GM19397 (cell line): ENCODE measurements around the gene KCMF1.

Experiments used
- ATAC-seq: cut with Tn5 transposase; IDR thresholded peaks from one replicate; pipeline ENCODE4 v1.9.1; 2021; ENCODE audit warnings: mild to moderate bottlenecking, moderate library complexity; ENCODE audit not compliant: unreplicated experiment

The KCMF1 gene

DNA sequence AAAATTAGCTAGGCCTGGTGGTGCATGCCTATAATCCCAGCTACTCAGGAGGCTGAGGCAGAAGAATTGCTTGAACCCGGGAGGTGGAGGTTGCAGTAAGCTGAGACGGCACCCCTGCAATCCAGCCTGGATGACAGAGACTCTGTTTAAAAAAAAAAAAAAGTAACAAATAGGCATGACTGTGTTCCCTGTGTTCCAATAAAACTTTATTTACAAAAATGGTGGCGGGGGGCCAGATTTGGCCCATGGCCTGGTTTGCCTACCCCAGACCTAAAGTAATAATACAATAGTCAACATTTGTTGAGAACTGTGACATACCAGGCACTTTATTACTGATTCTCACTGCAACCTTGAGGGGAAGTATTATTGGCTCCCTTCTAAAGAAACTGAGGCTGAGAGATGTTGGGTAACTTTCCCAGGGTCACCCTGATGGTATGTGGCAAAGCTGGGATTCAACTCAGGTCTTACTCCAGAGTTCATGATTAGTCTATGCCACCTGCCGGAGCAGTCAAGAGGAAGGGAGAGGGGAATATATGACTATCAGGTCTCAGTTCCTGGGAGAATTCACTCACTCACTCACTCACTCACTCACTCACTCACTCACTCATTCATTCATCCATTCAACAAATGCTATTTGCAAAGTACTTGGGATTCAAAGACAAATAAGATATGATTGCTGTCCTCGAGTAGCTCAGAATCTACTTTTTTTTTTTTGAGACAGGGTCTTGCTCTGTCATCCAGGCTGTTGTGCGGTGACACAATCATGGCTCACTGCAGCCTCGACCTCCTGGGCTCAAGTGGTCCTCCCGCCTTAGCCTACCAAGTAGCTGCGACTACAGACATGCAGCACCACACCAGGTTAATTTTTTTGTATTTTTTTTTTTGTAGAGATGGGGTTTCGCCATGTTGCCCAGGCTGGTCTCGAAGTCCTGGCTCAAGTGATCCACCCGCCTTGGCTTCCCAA lies 14.3 kb upstream of the KCMF1 start:
- ATAC-seq: no peak

DNA sequence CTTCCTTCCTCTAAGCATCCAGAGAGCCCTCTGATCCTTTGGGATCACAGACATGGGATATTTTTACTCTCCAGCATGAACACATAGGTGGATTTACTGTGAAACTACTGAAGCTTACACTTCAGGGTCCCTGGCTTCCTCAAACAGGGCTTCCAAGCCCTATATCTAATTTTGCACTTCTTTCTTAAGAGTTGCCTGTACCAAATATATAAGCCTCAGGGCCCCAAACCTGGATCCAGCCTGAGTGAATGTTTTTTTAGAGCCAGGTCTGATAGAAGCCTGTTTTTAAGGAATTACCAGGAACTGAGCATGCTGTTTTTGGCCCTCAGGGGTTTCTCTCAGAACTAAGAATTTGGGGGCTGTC lies 13.2 kb upstream of the KCMF1 start:
- ATAC-seq: no peak

DNA sequence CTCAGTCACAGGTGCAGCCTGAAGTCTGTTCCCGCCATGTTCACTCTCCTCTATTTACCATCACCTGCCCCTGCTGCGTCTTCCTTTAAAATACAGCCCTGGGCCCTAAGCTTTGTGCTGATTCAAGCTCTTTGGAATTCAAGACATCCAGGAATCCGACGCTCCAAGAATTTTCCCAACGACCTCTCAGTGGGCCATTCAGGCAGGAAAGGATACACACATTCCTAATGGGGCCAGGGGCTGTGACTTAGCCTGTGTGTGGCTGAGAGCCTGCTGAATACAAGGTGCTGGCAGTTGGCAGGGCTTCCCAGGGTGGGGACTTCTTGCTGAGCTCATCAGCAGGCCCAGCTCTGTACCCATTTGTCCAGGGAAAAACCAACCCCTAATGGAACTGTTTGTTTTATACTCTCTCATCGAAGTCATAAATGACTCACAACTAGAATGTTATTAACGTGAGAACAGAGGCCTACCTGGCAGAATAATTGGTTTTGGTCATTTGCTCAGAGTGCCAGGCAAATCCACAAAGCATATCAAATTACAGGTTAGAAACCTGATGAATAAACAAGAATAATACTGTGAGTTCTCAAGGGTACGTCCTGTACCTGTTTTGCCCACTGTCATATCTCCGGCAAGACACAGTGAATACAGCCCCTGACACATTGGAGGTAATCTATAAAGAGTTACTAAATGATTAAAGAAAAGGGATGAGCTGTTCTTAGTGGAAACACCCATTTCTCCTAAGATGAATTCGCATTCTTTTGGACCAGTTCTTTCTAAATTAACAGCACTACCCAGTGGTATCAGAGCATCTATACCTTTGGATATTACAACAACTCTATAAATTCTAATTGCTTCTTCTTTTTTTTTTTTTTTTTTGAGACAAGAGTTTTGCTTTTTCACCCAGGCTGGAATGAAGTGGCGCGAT lies 12.6 kb upstream of the KCMF1 start:
- no peak for ATAC-seq

DNA sequence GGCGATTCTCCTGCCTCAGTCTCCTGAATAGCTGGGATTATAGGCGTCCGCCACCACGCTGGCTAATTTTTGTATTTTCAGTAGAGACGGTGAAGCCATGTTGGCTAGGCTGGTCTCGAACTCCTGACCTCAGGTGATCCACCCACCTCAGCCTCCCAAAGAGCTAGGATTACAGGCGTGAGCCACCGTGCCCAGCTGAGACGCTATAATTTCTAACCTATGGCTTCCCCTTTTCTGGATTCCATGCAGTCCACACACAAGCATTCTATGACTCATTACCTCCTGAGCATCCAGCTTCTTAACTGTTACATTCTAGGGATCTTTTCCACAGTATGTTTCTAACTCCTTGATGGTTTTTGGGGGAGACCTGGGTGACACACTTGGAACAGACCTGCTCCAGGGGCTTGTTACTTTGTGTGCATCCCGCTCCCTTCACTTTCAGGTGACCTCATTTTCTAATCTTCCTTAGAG lies 11.8 kb upstream of the KCMF1 start:
- no peak for ATAC-seq

DNA sequence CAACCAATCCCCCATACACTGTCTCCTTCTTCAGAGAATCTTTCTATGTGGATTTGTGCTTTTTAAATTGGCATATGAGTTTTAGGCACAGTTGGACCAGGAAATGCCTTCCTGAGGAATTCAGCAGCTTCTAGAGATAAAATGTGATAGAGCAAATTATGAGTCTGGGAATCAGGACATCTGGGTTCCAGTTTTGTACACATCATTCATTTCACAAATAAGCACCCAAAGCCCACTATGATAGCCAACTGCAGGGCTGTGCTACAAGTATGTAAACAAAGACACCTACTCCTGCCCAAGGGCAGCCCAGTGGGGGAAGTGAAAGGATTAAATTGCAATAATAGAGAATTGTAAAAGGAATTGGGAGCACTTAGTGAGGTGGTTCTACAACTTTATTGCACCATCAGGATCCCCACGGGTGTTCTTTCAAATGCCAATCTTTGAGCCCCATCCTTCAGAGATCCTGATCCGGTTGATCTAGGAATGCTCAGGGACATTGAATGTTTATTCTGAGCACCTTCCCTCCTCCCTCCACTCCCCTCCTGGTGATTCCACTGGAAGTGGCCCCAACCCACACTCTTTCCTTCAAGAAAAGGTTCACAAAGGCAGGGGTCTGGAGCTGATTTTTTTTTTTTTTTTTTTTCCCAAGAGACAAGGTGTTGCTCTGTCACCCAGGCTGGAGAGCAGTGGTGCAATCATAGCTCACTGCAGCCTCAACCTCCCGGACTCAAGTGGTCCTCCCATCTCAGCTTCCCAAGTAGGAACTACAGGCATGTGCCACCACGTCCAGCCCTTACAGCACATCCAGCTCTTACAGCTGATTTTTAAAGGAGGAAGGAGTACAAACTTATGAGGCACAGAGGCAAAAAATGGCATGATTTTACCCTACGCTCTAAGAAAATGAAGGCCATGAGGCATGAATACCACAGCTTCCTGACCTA lies 11.1 kb upstream of the KCMF1 start:
- ATAC-seq: no peak

DNA sequence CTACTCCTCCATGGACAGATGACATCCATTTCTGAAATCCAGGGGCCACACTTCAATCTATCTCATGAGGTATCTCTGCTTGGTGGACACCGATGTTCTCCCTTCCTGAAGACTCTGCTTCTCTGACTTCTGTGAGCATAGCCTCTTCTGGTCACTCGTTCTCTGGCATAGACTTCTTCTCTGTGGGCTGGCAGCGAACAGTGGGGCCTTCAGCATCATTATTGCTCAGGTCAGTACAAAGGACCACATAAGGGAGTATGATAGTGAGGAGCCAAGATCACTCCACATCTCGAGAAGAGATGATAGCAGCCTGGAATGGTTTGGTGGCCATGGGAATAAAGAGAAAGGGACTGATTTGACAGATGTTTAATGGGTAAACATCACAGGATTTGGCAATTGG lies 8.0 kb upstream of the KCMF1 start:
- ATAC-seq: no peak

DNA sequence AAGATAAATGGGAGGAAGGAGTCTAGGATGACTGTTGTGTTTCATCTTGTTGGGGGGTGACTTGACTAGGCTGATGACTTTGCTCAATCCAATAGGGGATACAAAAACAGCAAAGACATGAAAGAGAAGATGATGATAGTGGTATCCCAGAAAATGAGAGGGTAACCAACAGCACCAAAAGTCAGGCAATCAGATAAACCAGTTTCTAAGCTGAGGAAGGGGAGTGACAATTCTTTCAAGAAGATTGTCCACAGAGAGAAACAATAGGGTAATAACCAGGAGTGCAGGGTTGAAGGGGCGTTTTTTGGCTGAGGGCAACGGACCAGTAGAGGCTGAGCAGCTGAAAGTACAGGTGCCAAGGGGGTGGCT lies 7.7 kb upstream of the KCMF1 start:
- no peak for ATAC-seq

DNA sequence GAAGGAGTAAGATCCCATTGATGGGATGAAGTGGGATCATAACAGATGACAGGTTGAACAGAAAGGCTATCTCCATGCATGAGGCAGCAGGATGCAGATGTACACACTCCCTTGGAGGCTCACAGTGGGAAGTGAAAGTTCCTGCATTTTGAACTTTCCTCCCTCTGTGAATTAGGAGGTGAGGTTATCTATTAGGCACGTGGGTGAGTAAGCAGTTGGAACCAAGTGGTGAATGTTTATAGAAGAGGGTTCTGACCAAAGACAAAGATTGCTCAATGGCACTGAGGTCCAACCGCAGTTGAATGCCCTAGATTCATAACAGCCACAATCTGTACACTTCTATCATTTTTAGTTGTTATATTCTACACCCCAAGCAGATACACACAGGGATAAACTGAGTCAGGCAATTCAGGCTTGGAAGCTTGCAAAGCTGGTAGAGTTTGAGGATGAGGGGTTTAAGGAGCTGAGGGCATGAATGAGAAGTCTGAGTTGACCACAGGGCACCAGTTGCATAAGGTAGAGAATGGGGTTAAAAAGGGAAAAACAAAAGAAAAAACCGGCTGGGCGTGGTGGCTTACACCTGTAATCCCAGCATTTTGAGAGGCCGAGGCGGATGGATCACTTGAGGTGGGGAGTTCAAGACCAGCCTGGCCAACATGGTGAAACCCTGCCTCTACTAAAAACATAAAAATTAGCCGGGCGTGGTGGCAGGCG lies 7.1 kb upstream of the KCMF1 start:
- no peak for ATAC-seq

DNA sequence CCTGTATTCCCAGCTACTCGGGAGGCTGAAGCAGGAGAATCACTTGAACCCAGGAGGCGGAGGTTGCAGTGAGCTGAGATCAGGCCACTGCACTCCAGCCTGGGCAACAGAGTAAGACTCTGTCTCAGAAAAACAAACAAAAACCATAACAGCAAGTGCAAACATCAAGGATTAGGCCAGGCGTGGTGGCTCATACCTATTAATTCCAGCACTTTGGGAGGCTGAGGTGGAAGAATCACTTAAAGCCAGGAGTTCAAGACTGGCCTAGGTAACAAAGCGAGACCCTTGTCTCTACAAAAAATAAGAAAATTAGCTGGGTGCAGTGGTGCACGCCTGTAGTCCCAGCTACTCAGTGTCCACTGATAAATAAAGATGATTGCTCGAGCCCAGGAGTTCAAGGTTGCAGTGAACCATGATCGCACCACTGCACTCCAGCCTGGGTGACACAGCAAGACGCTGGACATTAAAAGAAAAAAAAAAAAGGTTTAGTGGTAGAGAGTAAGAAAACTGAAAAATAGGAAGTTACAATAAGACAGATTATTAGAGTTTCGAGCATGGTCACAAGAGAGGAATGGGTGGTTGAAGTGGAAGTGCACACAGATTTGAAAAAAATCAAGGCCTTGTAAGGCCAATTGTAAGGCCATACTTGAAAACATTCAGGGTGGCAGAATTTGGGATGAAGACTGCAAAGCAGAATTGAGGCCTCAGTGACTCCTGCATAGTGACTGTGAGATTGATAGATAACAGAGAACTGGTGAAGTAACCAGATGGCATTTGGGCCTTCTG lies 6.4 kb upstream of the KCMF1 start:
- no peak for ATAC-seq

DNA sequence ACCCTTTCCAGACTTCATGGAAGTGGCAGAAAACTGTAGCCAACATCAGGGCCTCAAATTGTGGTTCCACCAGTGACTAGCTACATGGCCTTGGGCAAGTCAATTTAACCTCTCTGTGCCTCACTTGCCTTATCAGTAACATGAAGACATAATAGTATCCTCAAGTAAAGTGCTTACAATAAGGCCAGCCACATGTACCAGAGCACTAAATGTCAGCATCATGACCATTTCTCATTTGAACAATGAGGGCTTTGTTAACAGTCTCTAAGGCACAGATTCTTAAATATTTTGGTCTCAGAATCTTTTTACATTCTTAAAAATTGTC lies 5.8 kb upstream of the KCMF1 start:
- no peak for ATAC-seq

DNA sequence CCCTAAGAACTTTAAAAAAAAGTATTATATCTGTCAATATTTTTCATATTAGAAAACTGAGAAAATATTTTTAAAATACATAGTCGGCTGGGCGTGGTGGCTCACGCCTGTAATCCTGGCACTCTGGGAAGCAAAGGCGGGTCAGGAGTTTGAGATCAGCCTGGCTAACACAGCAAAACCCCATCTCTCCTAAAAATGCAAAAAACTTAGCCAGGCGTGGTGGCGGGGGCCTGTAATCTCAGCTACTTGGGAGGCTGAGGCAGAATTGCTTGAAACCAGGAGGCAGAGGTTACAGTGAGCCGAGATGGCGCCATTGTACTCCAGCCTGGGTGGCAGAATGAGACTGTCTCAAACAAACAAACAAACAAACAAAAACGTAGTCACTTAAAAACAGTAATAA lies 5.1 kb upstream of the KCMF1 start:
- no peak for ATAC-seq

DNA sequence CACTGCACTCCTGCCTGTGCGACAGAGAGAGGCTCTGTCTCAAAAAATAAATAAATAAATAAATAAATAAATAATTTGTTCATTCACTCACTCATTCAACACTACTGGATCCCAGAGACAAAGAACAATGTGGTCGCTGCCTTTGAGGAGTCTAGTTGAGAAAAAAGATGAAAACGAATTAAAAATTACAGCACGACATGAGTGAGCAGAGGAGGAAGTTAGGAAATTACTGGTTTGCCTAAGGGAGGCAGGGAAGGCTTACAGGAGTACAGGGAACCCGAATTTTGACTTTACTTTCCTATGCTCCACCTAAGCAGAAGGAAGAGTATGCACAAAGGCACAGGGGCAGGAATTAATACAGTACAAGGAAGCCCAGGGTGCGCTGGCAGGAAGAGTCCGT lies 4.2 kb upstream of the KCMF1 start:
- no peak for ATAC-seq

DNA sequence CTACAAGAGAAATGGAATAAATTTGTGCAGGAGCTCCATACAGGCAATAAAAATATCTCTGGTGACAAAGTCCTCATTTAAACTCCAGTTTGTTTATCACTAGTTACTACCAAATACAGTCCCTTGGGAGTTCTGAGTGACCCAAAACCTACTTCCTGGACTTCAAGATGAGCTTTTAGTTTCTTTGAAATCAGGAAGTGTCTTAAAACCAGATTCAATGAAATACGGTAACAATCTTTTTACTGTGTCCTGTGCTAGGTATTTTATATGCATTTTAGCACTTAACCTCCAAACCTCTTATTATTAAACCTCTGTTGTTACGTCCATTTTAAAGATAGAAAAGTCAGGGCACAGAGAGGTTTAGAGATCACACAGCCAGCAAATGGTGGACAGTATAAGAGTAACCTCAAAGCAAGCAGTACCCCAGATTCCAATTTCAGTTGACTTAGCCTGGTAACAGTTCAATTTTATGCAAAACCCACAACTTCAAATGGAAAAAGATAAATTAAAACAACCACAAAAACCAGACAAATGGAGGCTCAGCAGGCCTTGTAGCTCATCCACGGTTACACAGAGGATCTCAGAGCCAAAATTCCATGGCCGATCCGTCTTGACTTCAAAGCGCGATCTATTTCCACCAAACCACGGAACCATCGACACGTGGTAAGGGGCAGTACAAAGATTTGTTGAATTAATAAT lies 1.3 kb upstream of the KCMF1 start:
- ATAC-seq: no peak

DNA sequence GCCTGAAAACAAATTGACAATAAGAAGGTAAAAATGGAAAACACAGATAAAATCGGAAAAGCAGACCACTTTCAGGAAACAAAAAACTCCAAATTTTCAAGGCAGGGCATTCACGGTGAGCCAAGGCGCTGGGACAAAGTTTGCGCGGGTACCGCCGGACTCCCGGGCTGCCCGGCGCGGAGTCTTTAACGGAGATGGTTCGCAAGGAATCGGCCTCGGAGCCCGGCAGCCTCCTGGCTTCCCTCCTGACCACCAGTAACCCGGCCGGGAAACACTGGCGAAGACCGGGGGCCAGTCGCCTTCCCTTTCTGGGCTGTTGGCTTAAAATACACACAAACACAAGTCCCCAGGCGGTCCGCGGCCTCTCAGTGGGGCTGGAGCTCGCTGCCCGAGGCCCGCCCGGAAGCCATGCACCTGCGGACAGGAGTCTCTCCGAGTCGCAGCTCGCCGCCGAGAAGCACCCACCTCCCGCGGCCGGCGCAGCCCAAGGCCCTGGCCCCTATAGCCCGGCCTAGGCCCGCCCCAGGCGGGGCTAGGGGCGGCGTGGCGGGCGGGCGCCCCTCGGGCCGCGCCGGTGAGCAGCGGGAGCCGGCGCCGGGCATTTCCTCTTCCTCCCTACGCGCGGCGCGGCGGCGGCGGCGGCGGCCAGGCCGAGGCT lies 622 bp upstream of the KCMF1 start:
- peak; percentile 43 for ATAC-seq

DNA sequence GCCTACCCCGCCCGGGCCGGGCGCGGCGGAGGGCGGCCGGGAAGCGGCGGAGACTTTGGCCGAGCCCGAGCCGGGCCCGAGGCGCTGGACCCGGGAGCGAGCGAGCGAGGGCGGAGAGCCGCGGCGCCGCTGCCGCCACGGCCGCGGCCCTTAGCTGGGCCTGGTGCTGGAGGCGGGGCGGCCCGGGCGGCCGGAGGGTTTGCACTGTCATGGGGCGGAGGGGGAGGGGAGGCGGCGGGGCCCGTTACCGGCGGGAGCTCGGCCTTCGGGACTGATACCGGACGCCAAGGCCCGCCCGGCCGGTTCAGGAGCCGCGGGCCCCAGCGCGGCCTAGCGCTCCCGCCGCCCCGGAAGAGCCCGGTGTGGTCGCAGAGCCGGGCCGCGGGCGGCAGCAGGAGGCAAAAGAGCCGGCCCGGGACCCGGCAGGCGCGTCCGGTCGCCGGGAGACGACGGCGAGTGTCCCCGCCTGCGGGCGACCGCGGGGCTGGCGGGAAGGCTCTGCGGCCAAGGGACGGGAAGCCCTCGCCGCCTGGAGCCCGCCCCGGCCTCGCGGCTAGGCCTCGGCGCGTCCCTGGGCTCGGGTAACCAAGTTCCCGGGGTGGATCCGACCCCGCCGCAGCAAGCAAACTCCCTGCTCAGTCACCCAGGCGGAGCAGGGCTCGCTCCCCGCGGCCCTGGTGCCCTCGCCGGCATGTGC lies 697 bp downstream of the KCMF1 start:
- peak; percentile 38 for ATAC-seq

DNA sequence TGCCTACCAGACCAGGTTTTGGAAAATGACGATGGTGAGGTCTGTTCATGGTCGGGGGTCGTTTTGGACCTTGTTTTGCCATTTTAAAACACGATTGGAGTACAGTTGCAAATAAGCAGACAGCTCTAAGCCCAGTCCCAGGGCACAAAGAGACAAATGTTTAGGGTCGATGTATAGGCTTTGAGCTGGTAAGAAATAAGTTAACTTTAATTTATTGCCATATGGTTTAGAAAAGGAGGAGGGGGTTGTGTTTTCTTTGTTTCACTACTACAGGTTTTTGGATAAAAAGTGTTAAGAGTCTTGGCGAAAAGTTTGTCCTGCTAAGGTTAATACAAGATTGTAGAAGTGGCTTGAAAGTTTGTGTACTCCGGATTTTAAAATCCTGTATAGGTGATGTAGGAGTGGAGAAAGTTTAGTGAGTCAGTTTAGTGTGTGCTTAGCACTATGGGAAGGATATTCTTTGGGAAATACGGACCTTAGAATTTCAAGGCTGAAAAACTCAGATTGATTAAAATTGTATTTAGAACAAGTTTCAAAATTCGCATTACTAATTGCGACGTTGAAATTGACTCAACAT lies 1.3 kb downstream of the KCMF1 start:
- ATAC-seq: no peak

DNA sequence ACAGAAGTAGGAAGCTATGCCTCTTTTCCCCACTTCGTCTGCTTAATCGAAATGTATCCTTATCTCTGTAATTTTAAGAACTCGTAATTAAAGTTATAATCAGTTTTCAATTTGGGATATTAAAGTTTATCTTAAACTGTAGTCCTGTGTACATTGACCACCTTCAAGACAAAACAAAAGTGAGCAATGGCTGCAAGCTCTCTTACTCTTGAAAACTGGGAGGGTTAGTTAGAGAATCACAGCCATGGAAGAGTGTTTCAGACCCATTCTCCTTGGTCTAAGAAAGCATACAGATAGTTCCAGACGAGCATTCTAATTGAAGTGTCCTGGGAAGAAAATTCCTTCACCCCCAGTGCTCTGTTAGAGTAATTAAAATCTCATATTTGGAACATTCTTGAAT lies 2.0 kb downstream of the KCMF1 start:
- no peak for ATAC-seq
